OCI-M1 (cell line): Measurements from ENCODE around the gene PDCD5.
A peak's percentile ranks its signal among the peaks of the same experiment; 100 is the strongest.
"Not testable (repeated sequence)": the region's sequence is repeated elsewhere in the genome, so short reads cannot be mapped to it uniquely, and the experiment has no call there.

ENCODE experiments used
- DNase-seq: peaks from one replicate; lab custom pipeline; 2025; lab: John Stamatoyannopoulos, UW

Gene PDCD5

DNA sequence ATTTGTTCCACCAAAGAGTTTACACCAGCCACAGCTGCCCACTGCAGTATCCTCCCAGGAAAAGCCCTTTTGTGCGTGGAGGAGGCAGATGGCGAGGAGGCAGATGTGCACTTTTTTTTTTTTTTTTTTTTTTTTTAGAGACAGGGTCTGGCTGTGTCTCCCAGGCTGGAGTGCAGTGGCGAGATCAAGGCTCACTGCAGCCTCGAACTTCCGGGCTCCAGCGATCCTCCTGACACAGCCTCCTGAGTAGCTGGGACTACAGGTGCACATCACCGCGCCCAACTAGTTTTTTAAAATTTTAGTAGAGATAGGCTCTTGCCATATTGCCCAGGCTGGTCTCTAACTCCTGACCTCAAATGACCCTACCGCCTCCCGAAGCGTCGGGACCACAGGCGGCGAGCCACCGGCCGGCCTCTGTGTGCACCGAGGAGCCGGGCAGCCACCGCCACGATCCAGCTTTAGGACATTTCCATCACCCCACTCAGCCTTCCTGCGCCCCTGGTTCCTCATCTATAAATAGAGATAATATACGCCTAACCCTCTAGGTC, 563 bp upstream of the PDCD5 start:
- no peak for DNase-seq

DNA sequence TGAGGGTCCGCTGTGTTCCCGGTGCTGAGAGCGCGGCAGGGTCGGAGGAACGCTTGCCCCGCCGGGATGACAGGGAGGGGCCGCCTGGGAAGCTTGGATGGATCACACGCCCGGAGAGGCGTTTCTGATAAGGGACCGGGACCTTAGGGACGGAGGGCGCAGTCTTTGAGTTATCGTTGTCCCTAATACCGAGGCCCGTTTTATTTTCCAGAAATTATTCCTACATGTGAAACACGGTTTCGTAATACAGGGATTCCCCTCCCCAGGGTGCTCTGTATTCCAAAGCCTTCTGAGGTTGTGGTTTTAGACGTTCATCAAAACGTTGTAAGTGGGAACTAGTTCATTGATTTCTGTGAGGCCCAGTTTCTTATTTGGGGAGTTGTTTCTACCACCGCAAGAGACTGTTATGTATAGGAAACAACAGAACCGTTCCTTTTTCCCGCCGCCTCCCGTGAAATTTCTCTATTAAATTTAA, 752 bp downstream of the PDCD5 start:
- peak; percentile 57 for DNase-seq

GRCh38 chr19:32587747-32588504, 6.9 kb downstream of the PDCD5 start:
- DNase-seq: not testable (repeated sequence)

DNA sequence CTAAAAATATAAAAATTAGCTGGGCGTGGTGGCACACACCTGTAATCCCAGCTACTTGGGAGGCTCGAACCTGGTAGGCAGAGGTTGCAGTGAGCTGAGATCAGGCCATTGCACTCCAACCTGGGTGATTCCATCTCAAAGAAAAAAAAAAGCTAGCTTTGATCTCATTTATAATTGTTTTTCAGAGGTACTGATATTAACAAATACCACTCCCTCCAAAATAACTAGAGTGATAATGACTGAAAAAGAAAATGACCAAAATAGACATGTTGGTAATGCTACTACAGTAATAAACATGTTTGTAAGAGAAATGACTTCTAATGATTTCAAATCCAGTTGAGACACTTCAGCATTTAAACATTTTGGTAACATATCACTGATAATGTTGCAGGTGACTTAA, 13.0 kb downstream of the PDCD5 start:
- no peak for DNase-seq

DNA sequence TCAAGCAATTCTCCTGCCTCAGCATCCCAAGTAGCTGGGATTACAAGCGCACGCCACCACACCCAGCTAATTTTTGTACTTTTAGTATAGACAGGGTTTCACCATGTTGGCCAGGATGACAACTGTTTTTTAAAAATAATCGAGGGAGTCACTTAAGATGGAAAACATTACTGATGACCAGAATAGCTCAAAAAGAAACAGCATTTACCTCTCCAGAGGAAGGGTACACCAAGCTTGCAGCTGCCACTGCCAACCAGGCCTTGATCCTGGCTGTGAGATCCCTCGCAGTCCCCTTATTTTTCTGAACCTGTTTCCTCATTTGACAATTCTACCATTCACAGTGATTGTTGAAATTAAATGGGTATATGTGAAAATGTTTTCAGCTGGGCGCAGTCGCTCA, 14.5 kb downstream of the PDCD5 start:
- no peak for DNase-seq

DNA sequence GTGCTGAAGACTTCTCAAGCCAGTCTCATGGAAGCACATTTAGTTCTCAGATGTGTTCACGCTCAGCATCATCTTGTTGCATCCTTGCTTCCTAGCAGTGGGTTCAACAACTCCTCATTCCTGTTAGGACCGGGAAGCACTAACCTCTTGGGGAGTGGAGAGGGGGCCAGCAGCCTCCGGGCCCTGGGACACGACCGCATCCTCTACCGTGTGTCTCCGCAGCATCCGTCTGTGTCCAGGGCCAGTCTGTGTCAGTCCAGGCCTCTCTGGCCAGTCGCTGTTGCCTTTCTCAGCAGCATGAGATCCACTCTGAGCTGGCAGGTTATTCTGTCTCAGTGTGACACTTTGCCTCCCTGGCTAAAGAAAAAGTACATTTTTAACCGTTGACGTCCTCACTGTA, 17.0 kb downstream of the PDCD5 start:
- DNase-seq: no peak

- no peak for DNase-seq
Observed at GRCh38 chr19:32599258-32599657, 18.3 kb downstream of the PDCD5 start.

DNA sequence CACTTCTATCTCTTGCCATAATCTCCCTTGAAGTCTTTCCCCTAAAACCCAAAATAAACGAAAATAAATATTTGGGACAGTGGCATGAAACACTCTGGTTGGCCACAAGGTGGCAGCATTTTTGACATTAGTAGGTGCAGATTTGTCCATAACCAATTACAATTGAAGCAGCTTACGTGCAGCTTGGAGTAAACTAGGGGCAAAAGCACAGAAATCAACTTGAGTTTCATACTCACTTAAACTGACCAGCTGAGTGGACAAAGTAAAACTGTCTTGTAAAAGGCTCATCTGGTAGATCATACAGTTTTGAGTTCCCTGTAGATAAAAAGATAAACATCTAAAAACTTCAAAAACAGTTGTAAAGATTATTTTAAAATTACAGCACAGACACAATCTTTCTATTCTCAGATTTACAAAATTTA, 18.8 kb downstream of the PDCD5 start:
- peak; percentile 78 for DNase-seq

GRCh38 chr19:32603961-32604360, 23.0 kb downstream of the PDCD5 start:
- no peak for DNase-seq

- no peak for DNase-seq
Observed at GRCh38 chr19:32605544-32605943, 24.6 kb downstream of the PDCD5 start.

DNA sequence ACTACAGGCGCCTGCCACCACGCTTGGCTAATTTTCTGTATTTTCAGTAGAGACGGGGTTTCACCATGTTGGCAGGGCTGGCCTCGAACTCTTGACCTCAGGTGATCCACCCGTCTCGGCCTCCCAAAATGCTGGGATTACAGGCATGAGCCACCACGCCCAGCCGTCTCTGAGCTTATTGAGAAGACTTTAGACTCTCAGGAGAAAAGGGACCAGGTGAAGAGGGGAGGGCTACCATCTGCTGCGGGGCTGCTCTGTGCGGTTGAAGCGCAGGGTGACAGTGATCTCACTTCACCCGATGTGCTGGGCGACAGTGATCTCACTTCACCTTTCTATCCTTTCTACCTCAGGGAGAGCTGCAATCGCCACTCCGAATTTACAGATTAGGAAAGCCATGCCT, 25.3 kb downstream of the PDCD5 start:
- no peak for DNase-seq

GRCh38 chr19:32607479-32607878, 26.5 kb downstream of the PDCD5 start:
- no peak for DNase-seq

GRCh38 chr19:32611161-32611560, 30.2 kb downstream of the PDCD5 start:
- DNase-seq: no peak

- no peak for DNase-seq
Observed at GRCh38 chr19:32613008-32613407, 32.0 kb downstream of the PDCD5 start.

GRCh38 chr19:32614916-32615315, 33.9 kb downstream of the PDCD5 start:
- no peak for DNase-seq

GRCh38 chr19:32615569-32615968, 34.6 kb downstream of the PDCD5 start:
- DNase-seq: no peak

- DNase-seq: no peak
Observed at GRCh38 chr19:32619051-32619685, 38.2 kb downstream of the PDCD5 start.

DNA sequence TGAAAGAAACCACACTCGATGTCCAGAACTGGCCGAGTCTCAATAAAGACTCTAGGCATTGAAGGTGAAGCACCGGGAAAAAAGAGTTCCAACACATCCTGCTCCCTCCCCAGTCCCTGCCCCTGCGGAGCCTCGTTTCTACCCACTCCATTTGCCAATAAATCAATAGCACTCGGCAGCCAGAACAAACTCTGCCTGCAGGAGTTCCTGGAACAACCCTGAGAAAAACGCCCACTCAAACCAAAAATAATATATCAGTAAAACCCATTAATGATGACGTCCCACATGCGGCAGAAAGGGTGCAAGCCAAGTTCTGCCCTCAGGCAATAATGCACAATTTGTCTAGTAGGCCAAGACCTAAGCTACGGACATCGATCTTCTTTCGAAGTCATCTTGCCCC, 41.0 kb downstream of the PDCD5 start:
- no peak for DNase-seq

DNA sequence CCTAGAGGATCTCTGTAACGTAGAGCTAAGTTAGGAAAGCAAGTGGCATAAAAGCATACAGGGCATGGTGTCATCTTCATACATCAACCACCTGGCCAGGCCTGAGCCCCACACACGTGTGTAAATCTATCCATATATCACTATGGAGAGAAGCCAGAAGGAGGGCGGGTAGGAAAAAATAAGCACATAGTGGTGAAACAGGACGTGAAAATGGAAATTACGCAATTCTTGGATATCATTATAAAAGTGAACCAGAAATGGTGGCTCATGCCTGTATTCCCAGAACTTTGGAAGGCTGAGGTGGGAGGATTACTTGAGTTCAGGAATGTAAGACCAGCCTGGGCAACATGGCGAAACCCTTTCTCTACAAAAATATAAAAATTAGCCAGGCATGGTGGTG, 43.4 kb downstream of the PDCD5 start:
- DNase-seq: no peak

DNA sequence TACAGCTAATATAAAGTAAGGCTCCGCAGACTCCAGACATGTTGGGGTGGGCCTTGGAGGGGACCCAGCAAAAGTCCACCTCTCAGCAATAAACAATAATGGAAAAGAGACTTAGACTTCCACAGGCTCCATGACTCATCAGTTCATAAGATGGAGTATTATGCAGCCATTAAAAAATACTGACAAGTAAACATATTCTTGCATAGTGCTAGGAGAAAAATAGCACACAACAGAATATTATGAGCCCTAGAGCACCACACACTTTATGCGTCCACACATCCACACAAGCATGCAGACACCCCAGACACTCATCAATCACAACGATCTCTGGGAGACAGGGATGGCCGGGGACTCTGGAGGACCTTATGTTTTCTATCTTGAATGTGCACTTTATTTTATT, 46.0 kb downstream of the PDCD5 start:
- DNase-seq: no peak

DNA sequence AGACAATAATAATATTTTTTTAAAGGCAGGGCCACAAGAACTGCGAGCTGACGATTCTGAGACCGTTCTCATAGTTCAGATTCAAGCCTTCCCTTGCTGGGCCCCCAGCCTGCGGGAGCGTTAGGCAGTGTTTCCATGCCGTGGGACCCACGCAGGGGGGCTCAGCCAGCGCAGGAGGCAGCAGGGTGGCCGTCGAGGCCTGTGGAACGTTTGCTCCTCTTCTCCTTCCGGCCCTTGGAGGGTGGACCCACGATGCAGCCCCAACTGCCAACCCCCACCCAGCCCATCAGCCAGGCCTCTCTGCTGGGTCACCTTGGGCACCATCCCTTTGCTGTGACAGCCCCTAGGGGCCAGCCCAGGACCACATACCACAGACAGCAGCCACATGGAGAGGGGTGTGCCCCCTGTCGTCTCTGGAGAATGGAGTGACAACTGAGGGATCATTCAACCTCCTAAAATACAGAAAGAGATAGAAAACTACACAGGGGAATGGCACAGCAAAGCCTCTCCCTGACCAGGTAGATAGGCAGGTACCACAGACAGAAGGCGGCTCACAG, 46.8 kb downstream of the PDCD5 start:
- no peak for DNase-seq

DNA sequence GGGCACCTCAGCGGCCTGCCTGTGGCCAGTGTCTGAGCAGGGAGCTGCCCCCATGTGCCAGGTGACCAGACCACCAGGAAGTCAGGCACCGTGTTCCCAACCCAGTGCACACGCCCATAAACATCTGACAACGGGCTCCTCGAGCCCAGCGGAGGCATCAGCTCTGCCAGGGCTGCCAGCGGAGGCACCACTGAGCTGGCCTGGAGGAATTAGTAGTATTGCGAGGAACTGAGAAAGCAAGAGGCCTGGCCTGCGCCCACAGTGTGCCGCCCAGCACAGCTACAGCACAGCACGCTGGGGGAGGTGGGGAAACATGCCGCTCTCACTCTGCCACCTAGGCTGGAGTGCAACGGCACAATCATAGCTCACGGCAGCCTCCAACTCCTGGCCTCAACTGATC, 49.3 kb downstream of the PDCD5 start:
- DNase-seq: no peak

DNA sequence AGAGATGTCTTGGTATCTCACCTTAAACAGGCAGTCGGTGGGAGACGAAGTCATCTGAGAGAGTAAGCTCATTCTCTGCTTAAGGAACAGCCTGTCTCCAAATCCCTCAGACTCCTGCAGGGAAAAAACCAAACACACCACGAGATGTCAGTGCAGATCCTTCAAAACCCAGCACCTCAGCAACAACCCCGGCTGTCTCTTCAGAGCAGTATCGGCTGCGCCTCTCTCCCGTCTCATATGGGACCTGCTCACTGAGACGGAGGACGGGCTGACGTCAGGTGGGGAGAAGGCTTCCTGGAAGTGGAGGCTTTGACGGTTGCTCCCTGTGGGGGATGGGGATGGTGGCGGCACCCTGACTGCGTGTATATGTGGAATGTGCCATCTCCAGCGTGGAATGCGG, 50.4 kb downstream of the PDCD5 start:
- DNase-seq: no peak
